ENCODE data around the gene SUSD5.

GRCh38 chr3:33115024-33115768 lies 103.4 kb downstream of the SUSD5 start:
- TF ChIP-seq CTCF (IDR thresholded peaks at IDR 0.05 in 8 of 11, conservative IDR thresholded peaks at IDR 0.05 in 3 of 11) (no peak), POLR2AphosphoS5 (IDR thresholded peaks at IDR 0.05) (peak in 1 of 3 donors; percentile 61)
